OCI-LY3 (cell line): ENCODE measurements around the gene HSD17B2.

Source experiments
- EZH2phosphoT487 ChIP-seq: fragments of 200-600 bp; shearing (Covaris generic); IDR thresholded peaks from 2 replicates; pipeline ENCODE4 v1.6.1; 2018; ENCODE audit warnings: antibody characterized with exemption, mixed run types, low read depth
- TF ChIP-seq, protein P1 (sequence below): fragments of 200-600, 300-600 bp; sonication (generic); IDR thresholded peaks from 2 replicates; pipeline ENCODE4 v1.5.1; 2014; ENCODE audit warnings: antibody characterized with exemption, low read length, low read depth

DNA sequence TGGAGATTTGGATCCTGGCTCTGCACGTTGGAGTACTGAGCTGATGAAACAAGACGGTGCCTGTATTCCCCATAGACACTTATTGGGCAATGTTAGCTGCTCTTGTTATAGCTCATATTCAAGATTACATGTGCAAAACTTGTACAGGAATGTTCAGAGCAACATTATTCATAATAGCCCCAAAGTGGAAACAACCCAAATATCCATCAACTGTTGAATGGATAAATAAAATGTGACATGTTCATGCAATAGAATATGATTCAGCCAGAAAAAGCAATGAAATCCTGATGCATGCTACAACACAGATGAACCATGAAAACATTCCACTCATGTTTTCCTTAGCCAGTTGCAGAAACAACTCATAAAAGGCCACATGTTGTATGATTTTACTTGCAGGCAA, 18.1 kb upstream of the HSD17B2 start:
- TF ChIP-seq, protein P1, sequence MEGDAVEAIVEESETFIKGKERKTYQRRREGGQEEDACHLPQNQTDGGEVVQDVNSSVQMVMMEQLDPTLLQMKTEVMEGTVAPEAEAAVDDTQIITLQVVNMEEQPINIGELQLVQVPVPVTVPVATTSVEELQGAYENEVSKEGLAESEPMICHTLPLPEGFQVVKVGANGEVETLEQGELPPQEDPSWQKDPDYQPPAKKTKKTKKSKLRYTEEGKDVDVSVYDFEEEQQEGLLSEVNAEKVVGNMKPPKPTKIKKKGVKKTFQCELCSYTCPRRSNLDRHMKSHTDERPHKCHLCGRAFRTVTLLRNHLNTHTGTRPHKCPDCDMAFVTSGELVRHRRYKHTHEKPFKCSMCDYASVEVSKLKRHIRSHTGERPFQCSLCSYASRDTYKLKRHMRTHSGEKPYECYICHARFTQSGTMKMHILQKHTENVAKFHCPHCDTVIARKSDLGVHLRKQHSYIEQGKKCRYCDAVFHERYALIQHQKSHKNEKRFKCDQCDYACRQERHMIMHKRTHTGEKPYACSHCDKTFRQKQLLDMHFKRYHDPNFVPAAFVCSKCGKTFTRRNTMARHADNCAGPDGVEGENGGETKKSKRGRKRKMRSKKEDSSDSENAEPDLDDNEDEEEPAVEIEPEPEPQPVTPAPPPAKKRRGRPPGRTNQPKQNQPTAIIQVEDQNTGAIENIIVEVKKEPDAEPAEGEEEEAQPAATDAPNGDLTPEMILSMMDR = no peak
- TF ChIP-seq EZH2phosphoT487 = no peak
